Activated CD4-positive, alpha-beta T cell treated with anti-CD3 and anti-CD28 coated beads, Interleukin-2, amount 50 U/mL, for 4 hours (primary cell): ENCODE data around the gene HPSE.
"Not testable (repeated sequence)": the region's sequence is repeated elsewhere in the genome, so short reads cannot be mapped to it uniquely, and the experiment has no call there.

Experiments
- DNase-seq, 2 experiments: peaks; one replicate each; pipeline ENCODE4 v3.0.0-alpha.2; 2020

HPSE gene

GRCh38 chr4:83329521-83330110 lies 5.0 kb downstream of the HPSE start:
- DNase-seq: no peak

GRCh38 chr4:83328521-83329187 lies 6.0 kb downstream of the HPSE start:
- no peak for DNase-seq

- DNase-seq: no peak
Observed at GRCh38 chr4:83326546-83326945, 8.1 kb downstream of the HPSE start.

- not testable (repeated sequence) for DNase-seq
Observed at GRCh38 chr4:83325306-83325705, 9.3 kb downstream of the HPSE start.

GRCh38 chr4:83323136-83323535 lies 11.5 kb downstream of the HPSE start:
- DNase-seq: no peak

GRCh38 chr4:83320548-83320947 lies 14.1 kb downstream of the HPSE start:
- no peak for DNase-seq

GRCh38 chr4:83318666-83319065 lies 16.0 kb downstream of the HPSE start:
- no peak for DNase-seq

- no peak for DNase-seq
Observed at GRCh38 chr4:83317671-83318070, 17.0 kb downstream of the HPSE start.

GRCh38 chr4:83316459-83317165 lies 18.0 kb downstream of the HPSE start:
- DNase-seq: no peak

- DNase-seq: no peak
Observed at GRCh38 chr4:83315341-83315870, 19.2 kb downstream of the HPSE start.

GRCh38 chr4:83308672-83309071 lies 26.0 kb downstream of the HPSE start:
- DNase-seq: no peak

- no peak for DNase-seq
Observed at GRCh38 chr4:83307920-83308319, 26.7 kb downstream of the HPSE start.

- DNase-seq: no peak
Observed at GRCh38 chr4:83305187-83305586, 29.5 kb downstream of the HPSE start.

GRCh38 chr4:83297548-83298260 lies 36.9 kb downstream of the HPSE start:
- no peak for DNase-seq

GRCh38 chr4:83293305-83294046 lies 41.2 kb downstream of the HPSE start:
- DNase-seq: no peak

- DNase-seq: not testable (repeated sequence)
Observed at GRCh38 chr4:83290059-83290774, 44.4 kb downstream of the HPSE start.

- DNase-seq: not testable (repeated sequence)
Observed at GRCh38 chr4:83288381-83288780, 46.3 kb downstream of the HPSE start.

- no peak for DNase-seq
Observed at GRCh38 chr4:83285055-83285407, 49.6 kb downstream of the HPSE start.

GRCh38 chr4:83284193-83285054 lies 50.2 kb downstream of the HPSE start, which contains the start of gene COQ2:
Gene COQ2 (minus strand): TSS chr4:83284798. CDS start chr4:83284764, 34 bp downstream.
- DNase-seq: peak; percentile 92 to 93

- DNase-seq: no peak
Observed at GRCh38 chr4:83283181-83283580, 51.5 kb downstream of the HPSE start.

GRCh38 chr4:83282049-83282535 lies 52.6 kb downstream of the HPSE start:
- DNase-seq: peak; percentile 37 to 47
